ENCODE results near the gene SVOPL. TPM values are rescaled to one million over a fixed set of nuclear protein-coding genes. Genes with fewer than 3 reads are reported as not detected.

The SVOPL gene
- total RNA-seq, 1 experiment from 2014 or later = not detected

GRCh38 chr7:138550337-138550736 lies 150.8 kb downstream of the SVOPL start:
- Histone ChIP-seq H3K36me3 (ENCODE audit: control insufficient read depth in 1 of 2, insufficient read depth in 2 of 2, low read length in 2 of 2) (peaks cover 0 to 8% of the 10 kb centered on the region in 2 experiments; a peak in 1 of 4 replicates), H3K4me3 (replicated peaks in 1 of 2; ENCODE audit: low read depth in 1 of 2, low read length in 2 of 2) (no peak overlapping the region), H3K27ac (ENCODE audit: low read depth, low read length) (no peak overlapping the region), H3K4me1 (ENCODE audit: control insufficient read depth in 1 of 2, insufficient read depth in 2 of 2, low read length in 2 of 2) (no peaks in the 10 kb centered on the region), H3K4me2 (ENCODE audit: low read length) (no peak overlapping the region), H3K9me3 (ENCODE audit: control insufficient read depth in 1 of 2, insufficient read depth in 1 of 2, low read depth in 1 of 2, low read length in 2 of 2) (no peaks in the 10 kb centered on the region), H3K9me2 (ENCODE audit: insufficient read depth) (no peaks in the 10 kb centered on the region), H4K20me1 (ENCODE audit: insufficient read depth) (no peaks in the 10 kb centered on the region), H3K27me3 (ENCODE audit: insufficient read depth, low read length) (no peaks in the 10 kb centered on the region), H3K79me2 (ENCODE audit: insufficient read depth, low read length) (no peaks in the 10 kb centered on the region), H2AFZ (ENCODE audit: low read depth, low read length, poor library complexity, severe bottlenecking) (no peak overlapping the region), H3K9ac (ENCODE audit: low read length) (no peak overlapping the region)
- RAD21 ChIA-PET (ENCODE audit: low non-redundant PET in 1 of 2, low total read pairs in 2 of 2, uncharacterized antibody in 2 of 2, unreplicated experiment in 2 of 2) = no interaction called here
- ATAC-seq (no peak), DNase-seq (ENCODE audit: low read depth, low spot score) (no peak)
- no TSS peak for BruUV-seq (replicated peaks)
- CTCF ChIA-PET = no interaction called here
- intact Hi-C loops (cut with micrococcal nuclease) = no loop called here
- POLR2A ChIA-PET = no interaction called here
- TF ChIP-seq POLR2AphosphoS5 (IDR thresholded peaks at IDR 0.05; ENCODE audit: low read depth, low read length) = no peak
- no peak for TF ChIP-seq EZH2phosphoT487 (IDR thresholded peaks at IDR 0.05; ENCODE audit: borderline replicate concordance)
- TF ChIP-seq RAD21 (IDR thresholded peaks at IDR 0.05; ENCODE audit: low read depth) = no peak
- no peak for TF ChIP-seq CEBPB (IDR thresholded peaks at IDR 0.05; ENCODE audit: low read depth)
- TF ChIP-seq TCF7L2 (IDR thresholded peaks at IDR 0.05; ENCODE audit: borderline replicate concordance, extremely low read depth, insufficient read depth, insufficient read length) = no peak
- TF ChIP-seq ELF1 (IDR thresholded peaks at IDR 0.05; ENCODE audit: borderline replicate concordance, low read depth) = no peak
- TF ChIP-seq CTCF (IDR thresholded peaks at IDR 0.05 in 2 of 3, conservative IDR thresholded peaks at IDR 0.05 in 1 of 3; ENCODE audit: borderline replicate concordance in 1 of 3, insufficient read depth in 1 of 3, low read depth in 2 of 3, low read length in 2 of 3) = no peak
- no peak for TF ChIP-seq SP1 (IDR thresholded peaks at IDR 0.05; ENCODE audit: low read depth)
- no peak for TF ChIP-seq EZH2 (IDR thresholded peaks at IDR 0.05)
- TF ChIP-seq CBX3 (IDR thresholded peaks at IDR 0.05; ENCODE audit: low read depth) = no peak
- no peak for TF ChIP-seq ZNF274 (IDR thresholded peaks at IDR 0.05; ENCODE audit: low read depth, low read length)
- no peak for TF ChIP-seq POLR2A (IDR thresholded peaks at IDR 0.05; ENCODE audit: borderline replicate concordance, extremely low read depth, insufficient read depth, insufficient read length)

All from HCT116 (cell line).